ENCODE results near the gene MATCAP1. TPM values are rescaled to one million over a fixed set of nuclear protein-coding genes. Genes with fewer than 3 reads are reported as not detected.

Gene MATCAP1
- total and polyA plus RNA-seq, 2 of the 8 experiments (the other 6 are each of a cell fraction or from before 2014, with no cell fraction given): 22.9 to 27.5 TPM

GRCh38 chr16:67215706-67216105 lies 31.9 kb upstream of the MATCAP1 start:
- no peak for FAIRE-seq
- ChIA-PET CTCF (ENCODE audit: partially characterized antibody) (interaction anchor here (1.4 to 8.9 kb wide), 3 partner anchors 12 to 20 kb away, joined by 5 to 111 read pairs (median 6); partner anchors contain the start of genes E2F4, ELMO3 and TMEM208), POLR2A (ENCODE audit: partially characterized antibody) (interaction anchor here (1.7 to 3.5 kb wide), 2 partner anchors 11 to 12 kb away, joined by 4 to 19 read pairs; partner anchors contain the start of gene TMEM208)

More at GRCh38 chr16:67215706-67216105, 31.9 kb upstream of the MATCAP1 start:
- Histone ChIP-seq H4K20me1 (replicated peaks in 1 of 2; ENCODE audit: control insufficient read depth in 1 of 2, insufficient read depth in 2 of 2, low read length in 2 of 2) (no peaks in the 10 kb centered on the region), H3K27ac (ENCODE audit: low read depth, low read length) (no peak overlapping the region), H3K4me2 (ENCODE audit: insufficient read depth in 1 of 2, low read depth in 2 of 2, low read length in 2 of 2) (no peak overlapping the region), H3K23me2 (ENCODE audit: low read depth, low read length) (no peaks in the 10 kb centered on the region), H2AK5ac (ENCODE audit: low read depth, low read length) (no peak overlapping the region), H4K8ac (ENCODE audit: extremely low read depth, insufficient read depth, low read length) (no peak overlapping the region; the same call in 1 of the 2 replicates), H3K4me1 (replicated peaks in 1 of 4; ENCODE audit: control insufficient read depth in 3 of 4, insufficient read depth in 4 of 4, low read length in 3 of 4) (no peaks in the 10 kb centered on the region; a peak in 1 of 7 replicates), H3K56ac (replicated peaks; ENCODE audit: insufficient read length, low read depth, low read length) (no peak overlapping the region), H3K9me3 (ENCODE audit: insufficient read depth in 2 of 2, low read depth in 1 of 2, low read length in 1 of 2) (no peaks in the 10 kb centered on the region), H3K27me3 (replicated peaks in 1 of 4; ENCODE audit: control insufficient read depth in 3 of 4, extremely low read depth in 1 of 4, insufficient read depth in 3 of 4, low read length in 3 of 4) (peaks cover 0 to 12% (median 11%) of the 10 kb centered on the region in 4 experiments; a peak in 4 of 7 replicates), H3K79me1 (ENCODE audit: low read depth, low read length) (no peaks in the 10 kb centered on the region), H2AFZ (ENCODE audit: low read length) (no peak overlapping the region), H3K18ac (ENCODE audit: extremely low read depth, low read length) (no peak overlapping the region), H3K9ac (replicated peaks in 1 of 4; ENCODE audit: extremely low read depth in 1 of 4, low read depth in 3 of 4, low read length in 3 of 4) (no peak overlapping the region), H3K36me3 (ENCODE audit: control insufficient read depth in 2 of 4, insufficient read depth in 4 of 4, low read length in 3 of 4) (no peaks in the 10 kb centered on the region), H2BK20ac (ENCODE audit: low read length) (no peak overlapping the region), H2BK12ac (ENCODE audit: low read depth, low read length) (no peak overlapping the region), H4K5ac (ENCODE audit: insufficient read length, low read depth, low read length) (no peak overlapping the region), H3K23ac (ENCODE audit: insufficient read length) (no peak overlapping the region), H3K14ac (ENCODE audit: insufficient read length) (no peak overlapping the region), H4K91ac (replicated peaks; ENCODE audit: insufficient read length, low read length) (no peak overlapping the region), H3K4me3 (ENCODE audit: extremely low read depth in 1 of 4, insufficient read depth in 2 of 4, low read depth in 3 of 4, low read length in 4 of 4) (no peak overlapping the region), H2BK5ac (ENCODE audit: low read depth, low read length) (no peak overlapping the region), H2BK120ac (replicated peaks; ENCODE audit: low read depth, low read length) (no peak overlapping the region), H3K4ac (replicated peaks; ENCODE audit: insufficient read length, low read depth, low read length) (no peak overlapping the region), H3K79me2 (ENCODE audit: control insufficient read depth in 1 of 2, insufficient read depth in 2 of 2, low read length in 2 of 2) (no peaks in the 10 kb centered on the region), H2BK15ac (ENCODE audit: low read length) (no peak overlapping the region)
- no peak for DNase-seq (ENCODE audit: low read depth in 1 of 2, low spot score in 2 of 2)
- TF ChIP-seq RFX5 (IDR thresholded peaks at IDR 0.05; ENCODE audit: borderline replicate concordance, low read depth, low read length): no peak
- no peak for TF ChIP-seq CBX8 (IDR thresholded peaks at IDR 0.05; ENCODE audit: borderline replicate concordance, low read depth, low read length)
- TF ChIP-seq NANOG (IDR thresholded peaks at IDR 0.05; ENCODE audit: insufficient read depth, low read depth, low read length, poor library complexity, severe bottlenecking): no peak
- no peak for TF ChIP-seq CREB1 (IDR thresholded peaks at IDR 0.05)
- no peak for TF ChIP-seq SP4 (IDR thresholded peaks at IDR 0.05; ENCODE audit: low read length)
- TF ChIP-seq EP300 (IDR thresholded peaks at IDR 0.05; ENCODE audit: borderline replicate concordance in 1 of 2, low read depth in 2 of 2, low read length in 2 of 2): no peak
- WGBS, 2 experiments (ENCODE audit: extremely low coverage in 1 of 2, insufficient coverage in 1 of 2, insufficient read length in 1 of 2, insufficient replicate concordance in 2 of 2, low coverage in 1 of 2, low lambda C conversion rate in 2 of 2, missing lambda C conversion rate in 1 of 2): 82% methylated on average over 5 of the region's 5 CpGs; no CpG with 5 or more reads in 1 of the 2 experiments
